C4-2B (cell line): ENCODE results near the gene KIF7.

ENCODE experiments used
- CTCF ChIP-seq: fragments of 450-650 bp; conservative IDR thresholded peaks from 2 replicates; pipeline ENCODE4 v1.5.1; 2017; ENCODE audit warnings: mild to moderate bottlenecking
- ZFX ChIP-seq: fragments of 450-650 bp; IDR thresholded peaks from 2 replicates; pipeline ENCODE4 v1.6.1; 2017

- TF ChIP-seq CTCF (no peak), ZFX (no peak)
Observed at GRCh38 chr15:89641053-89641452, 14.2 kb downstream of the KIF7 start.
